HG02798 (cell line): ENCODE data around the gene E4F1.

ENCODE experiments used
- ATAC-seq: cut with Tn5 transposase; IDR thresholded peaks from one replicate; pipeline ENCODE4 v1.9.1; 2021; ENCODE audit warnings: mild to moderate bottlenecking; ENCODE audit not compliant: unreplicated experiment, poor library complexity

E4F1 gene

GRCh38 chr16:2284797-2285576, 61.6 kb downstream of the E4F1 start:
- no peak for ATAC-seq
